LNCaP clone FGC (cell line): Measurements from ENCODE around the gene MOCS1.
A peak's percentile ranks its signal among the peaks of the same experiment; 100 is the strongest.

Experiments
- DNase-seq: peaks from one replicate; pipeline ENCODE4 v3.0.0-alpha.2; 2011; ENCODE audit warnings: low read depth
- H3K4me3 ChIP-seq: 2 replicates; pipeline ENCODE4 v1.5.1; 2011; ENCODE audit warnings: mild to moderate bottlenecking, low read depth, low read length, control low read depth
- CTCF ChIP-seq: IDR thresholded peaks from 2 replicates; pipeline ENCODE4 v1.5.1; 2012; ENCODE audit warnings: mild to moderate bottlenecking; ENCODE audit not compliant: control insufficient read depth, insufficient read depth; ENCODE audit errors: extremely low read depth

The MOCS1 gene

GRCh38 chr6:39934131-39934757, at the start of gene MOCS1:
MOCS1 (minus strand) TSS chr6:39934462; CDS start chr6:39934417, 45 bp downstream.
- DNase-seq: peak; percentile 38
- H3K4me3 ChIP-seq: peak within 1 kb of the TSS; percentile 77

GRCh38 chr6:39984051-39984450, 49.8 kb upstream of the MOCS1 start:
- no peak overlapping the region for H3K4me3 ChIP-seq
- no peak for TF ChIP-seq CTCF

More at GRCh38 chr6:39934131-39934757, at the start of gene MOCS1:
- no peak for TF ChIP-seq CTCF

GRCh38 chr6:39983193-39983592, 48.9 kb upstream of the MOCS1 start:
- DNase-seq: no peak
- no peak for TF ChIP-seq CTCF
- no peak overlapping the region for H3K4me3 ChIP-seq

More at GRCh38 chr6:39984051-39984450, 49.8 kb upstream of the MOCS1 start:
- no peak for DNase-seq

- no peak for DNase-seq
- TF ChIP-seq CTCF: no peak
- H3K4me3 ChIP-seq: no peak overlapping the region
Observed at GRCh38 chr6:39982720-39983119, 48.5 kb upstream of the MOCS1 start.

GRCh38 chr6:39980839-39981580, 46.7 kb upstream of the MOCS1 start:
- no peak overlapping the region for H3K4me3 ChIP-seq
- no peak for DNase-seq
- TF ChIP-seq CTCF: peak; percentile 55

DNA sequence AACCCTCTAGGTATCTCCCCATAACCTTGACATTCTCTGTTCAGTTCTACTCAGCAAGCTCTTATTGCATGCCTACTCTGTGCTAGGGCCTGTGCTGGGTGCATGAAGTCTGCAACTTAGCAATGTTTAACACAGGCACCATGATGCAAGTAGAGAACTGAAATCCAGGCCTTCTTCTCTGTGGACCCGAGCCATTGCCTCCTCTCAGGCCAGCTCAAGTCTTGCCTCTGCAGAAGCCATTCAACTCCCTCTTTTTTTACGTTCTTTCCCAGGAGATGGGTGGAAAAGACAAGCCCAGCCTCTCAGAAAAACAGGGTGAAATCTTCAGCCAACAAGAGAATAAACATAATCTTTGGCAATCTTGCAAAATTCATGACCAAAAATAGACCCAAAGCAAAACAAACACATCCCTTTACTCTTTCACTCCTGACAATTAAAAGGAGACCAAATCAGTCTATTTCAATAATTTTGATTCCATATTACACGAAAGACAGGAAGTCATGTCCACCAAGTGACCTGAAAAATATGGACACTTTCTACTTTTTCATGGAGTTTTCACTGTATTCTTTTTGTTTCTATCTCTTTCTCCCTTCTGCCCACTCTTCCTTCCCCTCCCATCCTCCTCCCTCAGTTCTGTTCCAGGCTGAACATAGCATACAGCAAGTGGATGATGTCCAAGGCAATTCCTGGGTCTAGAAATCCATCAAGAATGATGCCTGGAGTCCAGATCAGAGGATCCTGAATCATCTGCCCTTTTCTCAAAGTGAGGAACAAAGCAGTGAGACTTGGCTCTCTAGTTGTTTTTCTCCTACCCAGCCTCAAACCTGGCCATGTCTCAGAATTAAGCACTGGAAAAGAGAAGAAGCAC, 45.4 kb upstream of the MOCS1 start:
- DNase-seq: no peak
- H3K4me3 ChIP-seq: no peak overlapping the region
- TF ChIP-seq CTCF: no peak
